Stimulated activated CD8-positive, alpha-beta memory T cell treated with anti-CD3 and anti-CD28 coated beads, Interleukin-15, amount 100 ng/mL, for 1 hour (primary cell): Measurements from ENCODE around the gene MIOS.
"Not testable (repeated sequence)": the region's sequence is repeated elsewhere in the genome, so short reads cannot be mapped to it uniquely, and the experiment has no call there.

Experiments
- DNase-seq: peaks from one replicate; pipeline ENCODE4 v3.0.0-alpha.2; 2020; ENCODE audit warnings: low read depth

The MIOS gene

GRCh38 chr7:7554649-7555575, 11.8 kb upstream of the MIOS start:
- DNase-seq = no peak

DNA sequence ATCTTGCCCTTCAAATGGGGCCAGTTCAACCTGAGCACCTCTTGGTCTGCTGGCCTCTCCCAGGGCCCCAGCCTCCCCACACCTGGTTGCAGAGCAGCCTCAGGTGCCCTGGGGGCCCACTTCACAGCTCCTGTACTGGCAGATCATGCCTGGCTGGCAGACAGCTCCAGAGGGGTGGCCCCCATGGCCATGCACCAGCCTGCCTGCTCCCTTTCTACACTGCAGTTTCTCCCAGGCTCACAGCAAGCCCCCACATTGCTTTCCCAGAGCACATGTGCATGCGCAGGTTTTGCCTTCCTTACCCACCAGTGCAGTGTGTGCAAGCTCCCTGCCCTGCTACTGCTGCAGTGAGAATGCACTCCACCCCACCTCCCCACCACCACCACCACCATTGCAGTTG, 9.8 kb upstream of the MIOS start:
- no peak for DNase-seq

DNA sequence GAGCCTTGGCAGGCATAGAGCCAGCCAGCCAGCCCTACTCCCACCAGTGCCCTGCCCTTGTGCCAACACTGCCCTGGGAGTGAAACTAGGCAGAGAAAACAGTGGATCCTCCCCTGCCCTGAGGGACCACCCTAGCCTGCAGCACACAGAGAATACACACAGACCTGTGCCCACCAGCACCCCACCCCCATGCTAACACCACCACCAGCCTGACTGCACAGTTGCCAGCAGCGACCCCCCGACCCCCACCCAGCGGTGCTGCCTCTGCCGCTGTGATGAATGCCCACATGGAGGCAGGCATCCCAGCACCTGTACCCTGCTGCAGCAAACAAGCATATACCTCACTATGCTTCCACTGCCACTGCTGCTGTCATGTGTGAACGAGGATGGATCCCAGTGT, 9.4 kb upstream of the MIOS start:
- no peak for DNase-seq

- not testable (repeated sequence) for DNase-seq
Measured at GRCh38 chr7:7561591-7561990, 5.1 kb upstream of the MIOS start.

DNA sequence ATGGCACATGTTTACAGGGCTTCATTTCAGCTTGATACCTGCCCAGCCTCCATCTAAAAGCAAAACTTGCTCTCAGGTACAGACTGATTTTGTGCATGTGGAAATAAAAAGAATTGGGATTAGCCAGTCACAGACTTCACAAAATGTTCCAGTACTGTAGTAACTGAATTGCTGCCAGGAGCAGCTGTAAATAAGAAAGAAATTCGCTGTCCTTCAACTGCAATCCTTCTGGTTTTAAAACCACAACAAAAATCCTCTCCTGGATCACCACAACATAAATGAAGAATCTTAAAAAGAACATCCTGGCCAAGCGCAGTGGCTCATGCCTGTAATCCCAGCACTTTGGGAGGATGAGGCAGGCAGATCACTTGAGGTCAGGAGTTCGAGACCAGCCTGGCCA, 3.9 kb upstream of the MIOS start:
- no peak for DNase-seq

GRCh38 chr7:7563269-7563668, 3.4 kb upstream of the MIOS start:
- DNase-seq = no peak

DNA sequence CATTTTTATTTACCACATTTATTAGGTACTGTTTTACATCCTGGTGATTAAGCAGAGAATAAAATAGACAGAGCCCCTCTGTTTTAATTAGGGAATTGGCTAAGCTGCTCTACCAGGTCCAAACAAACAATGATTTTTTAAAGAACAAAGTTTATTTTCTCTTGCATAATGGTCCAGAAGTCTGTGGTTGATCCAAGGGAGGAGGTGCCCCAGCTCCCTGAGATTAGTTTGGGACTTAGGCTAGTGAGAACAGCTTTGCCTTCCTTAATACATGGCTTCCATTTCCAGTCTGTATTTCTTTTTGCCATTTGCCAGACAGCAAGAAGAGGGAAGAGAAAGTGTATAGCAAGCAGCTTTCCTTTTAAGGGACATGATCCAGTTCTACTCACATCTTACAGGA, 2.9 kb upstream of the MIOS start:
- no peak for DNase-seq

DNA sequence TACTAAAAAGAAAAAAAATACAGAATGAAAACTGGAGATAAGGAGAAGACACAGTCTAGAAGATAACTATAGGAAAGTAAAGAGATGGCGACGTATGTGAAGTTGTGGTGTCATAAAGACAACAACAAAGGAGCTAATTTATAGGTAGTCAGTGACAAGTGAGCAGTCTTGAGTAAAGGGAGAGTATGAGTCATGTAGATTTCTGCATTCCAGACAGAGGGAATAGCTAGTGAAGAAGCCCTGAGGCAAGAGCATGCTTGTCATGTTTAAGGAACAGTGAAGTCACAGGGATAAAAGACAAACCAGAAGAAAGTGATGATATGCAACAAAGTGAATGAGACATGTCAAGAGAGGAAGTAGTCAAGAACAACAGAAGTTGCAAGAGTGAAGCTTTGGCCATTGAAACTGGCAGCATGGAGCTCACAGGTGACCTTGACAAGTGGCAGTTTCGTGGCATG, 2.3 kb upstream of the MIOS start:
- no peak for DNase-seq

DNA sequence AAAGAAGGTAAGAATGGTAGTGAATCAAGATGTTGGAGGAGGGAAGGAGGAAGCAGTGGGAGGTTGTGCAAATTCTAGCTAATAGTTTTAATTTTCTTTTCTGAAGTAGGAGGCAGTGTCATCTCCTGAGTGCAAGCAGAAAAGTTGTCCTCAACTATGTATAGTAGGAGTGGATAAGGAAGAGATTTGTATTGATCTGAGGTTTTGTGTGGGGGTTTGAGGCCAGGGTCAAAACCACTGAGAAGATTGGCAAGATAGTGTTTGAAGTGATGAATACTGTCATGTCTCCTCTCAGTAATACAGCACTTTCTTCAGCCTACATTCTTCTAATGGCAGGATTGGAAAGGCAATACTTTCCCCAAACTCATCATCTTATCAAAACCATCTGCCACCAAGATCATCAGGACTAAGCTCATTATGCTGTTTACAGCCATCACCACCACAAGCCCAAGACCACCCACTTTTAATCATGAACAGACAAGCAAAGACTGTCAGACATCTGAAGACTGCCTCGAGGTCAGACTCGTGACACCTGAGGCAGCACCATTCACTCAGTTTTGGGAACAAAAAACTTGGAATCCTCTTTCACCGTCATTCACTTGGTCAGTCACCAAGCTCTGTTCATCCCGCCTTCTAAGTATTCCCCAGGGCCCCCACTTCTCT, 1.5 kb upstream of the MIOS start:
- no peak for DNase-seq

- no peak for DNase-seq
Measured at GRCh38 chr7:7565746-7566650, 686 bp upstream of the MIOS start.

DNA sequence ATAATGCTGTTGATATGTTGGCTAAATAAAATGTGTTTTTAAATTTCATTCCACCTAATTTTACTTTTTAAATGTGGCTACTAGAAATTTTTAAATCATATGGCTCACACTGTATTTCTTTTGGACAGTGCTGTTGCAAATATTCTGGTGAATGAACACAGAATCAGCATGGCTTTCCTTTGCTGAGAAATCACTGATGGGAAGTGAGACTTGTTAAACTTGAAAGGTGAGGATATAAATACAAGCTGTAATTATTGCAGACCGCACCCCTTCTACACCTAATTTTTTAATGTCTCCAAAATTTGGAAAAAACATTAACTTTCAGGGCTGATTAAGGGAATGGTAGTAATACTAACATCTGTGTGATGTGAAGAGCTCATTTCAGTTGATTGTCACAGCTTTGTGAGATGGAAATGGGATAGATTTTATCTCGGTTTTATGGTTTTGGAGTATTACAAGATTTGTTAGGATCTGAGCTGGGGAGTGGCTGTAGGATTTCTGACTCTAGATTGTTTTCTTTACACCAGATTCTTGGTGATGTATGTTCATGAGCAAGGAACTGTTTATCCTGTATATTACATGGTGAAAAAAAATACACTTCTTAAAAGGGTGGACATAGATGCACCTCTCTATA, 1.3 kb downstream of the MIOS start:
- DNase-seq = no peak

- no peak for DNase-seq
Measured at GRCh38 chr7:7568553-7568952, 1.9 kb downstream of the MIOS start.

- no peak for DNase-seq
Measured at GRCh38 chr7:7569081-7569527, 2.4 kb downstream of the MIOS start.

GRCh38 chr7:7569615-7570014, 2.9 kb downstream of the MIOS start:
- DNase-seq = no peak

DNA sequence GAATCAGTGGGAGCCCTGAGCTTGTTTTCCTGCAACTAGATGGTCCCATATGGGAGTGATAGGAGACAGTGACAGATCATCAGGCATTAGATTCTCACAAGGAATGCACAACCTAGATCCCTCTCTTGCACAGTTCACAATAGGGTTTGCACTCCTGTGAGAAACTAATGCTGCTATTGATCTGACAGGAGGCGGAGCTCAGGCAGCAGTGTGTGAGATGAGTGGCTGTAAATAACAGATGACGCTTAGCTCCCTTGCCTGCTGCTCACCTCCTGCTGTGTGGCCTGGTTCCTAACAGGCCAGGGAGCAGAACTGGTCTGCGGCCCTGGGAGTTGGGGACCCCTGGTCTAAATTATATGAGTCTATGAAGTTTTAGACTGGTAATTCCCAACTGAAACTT, 3.9 kb downstream of the MIOS start:
- no peak for DNase-seq

GRCh38 chr7:7573701-7574100, 7.0 kb downstream of the MIOS start:
- DNase-seq = no peak

GRCh38 chr7:7576344-7576743, 9.7 kb downstream of the MIOS start:
- DNase-seq = no peak

DNA sequence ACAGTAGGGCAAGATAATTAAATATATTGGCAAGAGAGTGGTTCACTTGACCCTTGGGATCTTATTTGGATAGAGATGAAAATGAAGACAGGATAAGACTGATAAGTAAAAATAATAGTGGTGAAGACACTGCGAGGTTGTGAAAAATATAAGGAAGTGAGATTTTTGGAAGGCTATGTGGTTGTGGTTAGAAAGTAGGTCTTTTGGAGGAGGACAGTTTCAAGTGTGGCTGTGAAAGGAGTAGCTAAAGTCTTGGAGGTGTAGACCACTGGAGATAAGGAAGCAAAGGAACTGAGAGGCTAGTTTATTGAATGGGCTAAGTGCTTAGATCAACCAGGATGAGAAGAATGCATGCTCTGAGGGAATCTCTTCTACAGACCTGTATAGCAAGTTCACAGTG, 11.2 kb downstream of the MIOS start:
- no peak for DNase-seq

DNA sequence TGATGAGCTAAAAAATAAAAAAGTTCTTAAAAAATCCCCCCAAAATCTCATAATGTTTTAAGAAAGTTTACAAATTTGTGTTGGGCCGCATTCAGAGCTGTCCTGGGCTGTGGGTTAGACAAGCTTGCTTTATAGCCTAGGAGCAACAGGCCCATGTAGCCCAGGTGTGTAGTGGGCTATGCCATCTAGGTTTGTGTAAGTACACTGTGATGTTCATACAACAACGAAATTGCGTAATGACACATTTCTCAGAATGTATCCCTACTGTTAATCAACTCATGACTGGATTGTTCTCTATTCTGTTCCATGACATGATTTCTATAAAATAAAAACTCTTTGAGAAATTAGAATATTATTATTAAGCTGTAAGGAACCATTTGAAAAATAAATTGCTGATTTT, 13.0 kb downstream of the MIOS start:
- no peak for DNase-seq

DNA sequence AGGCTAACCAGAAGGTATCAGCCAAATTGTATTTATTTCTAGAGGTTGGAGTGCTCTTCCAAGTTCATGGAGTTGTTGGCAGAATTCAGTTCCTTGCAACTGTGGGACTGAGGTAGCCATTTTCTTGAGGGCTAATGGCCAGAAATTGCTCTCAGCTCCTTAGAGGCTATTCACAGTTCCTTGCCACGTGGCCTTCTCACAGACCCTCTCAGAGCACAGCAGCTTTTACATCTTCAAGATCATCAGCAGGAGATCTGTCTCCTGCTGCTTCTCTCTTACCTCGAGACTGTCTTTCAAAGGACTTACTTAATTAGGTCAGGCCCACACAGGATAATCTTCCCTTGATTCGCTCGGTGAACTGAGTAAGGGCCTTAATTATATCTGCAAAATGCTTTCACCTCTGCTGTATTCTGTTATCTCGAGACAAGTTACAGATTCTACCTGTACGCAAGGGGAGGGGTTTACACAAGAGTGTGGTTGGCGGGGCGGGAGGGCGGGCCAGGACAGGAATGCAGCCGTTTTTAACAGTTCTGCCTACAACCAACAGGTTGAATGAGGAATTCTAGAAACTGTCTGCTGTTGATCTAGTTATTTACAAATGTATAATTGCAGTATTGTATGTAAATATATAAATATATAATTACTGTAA, 15.0 kb downstream of the MIOS start:
- DNase-seq = no peak

DNA sequence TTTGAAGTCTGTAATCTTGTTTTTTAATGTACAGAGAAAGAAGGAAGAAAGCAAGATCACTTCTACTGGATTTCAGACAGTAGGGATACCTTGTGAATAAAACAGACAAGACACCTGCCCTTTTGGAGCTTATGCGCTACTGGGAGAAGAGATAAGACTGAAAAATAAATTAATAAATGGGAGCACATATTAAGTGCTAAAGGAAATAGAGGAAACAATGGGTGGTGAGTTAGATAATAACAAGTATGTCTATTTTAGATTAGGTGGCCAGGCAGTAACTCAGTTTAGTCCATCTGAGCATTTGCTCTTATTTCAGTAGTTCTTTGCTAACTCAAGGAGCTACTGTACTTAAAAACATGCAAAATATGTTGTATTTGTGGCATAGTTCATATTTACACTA, 15.9 kb downstream of the MIOS start:
- DNase-seq = no peak
